ENCODE measurements around the gene RNU6-9.
"Not testable (repeated sequence)": the region's sequence is repeated elsewhere in the genome, so short reads cannot be mapped to it uniquely, and the experiment has no call there.

The RNU6-9 gene

GRCh38 chr19:861756-862580 is 31.3 kb upstream of the RNU6-9 start:
- DNase-seq (ENCODE audit: low read depth): peak; percentile 65

DNA sequence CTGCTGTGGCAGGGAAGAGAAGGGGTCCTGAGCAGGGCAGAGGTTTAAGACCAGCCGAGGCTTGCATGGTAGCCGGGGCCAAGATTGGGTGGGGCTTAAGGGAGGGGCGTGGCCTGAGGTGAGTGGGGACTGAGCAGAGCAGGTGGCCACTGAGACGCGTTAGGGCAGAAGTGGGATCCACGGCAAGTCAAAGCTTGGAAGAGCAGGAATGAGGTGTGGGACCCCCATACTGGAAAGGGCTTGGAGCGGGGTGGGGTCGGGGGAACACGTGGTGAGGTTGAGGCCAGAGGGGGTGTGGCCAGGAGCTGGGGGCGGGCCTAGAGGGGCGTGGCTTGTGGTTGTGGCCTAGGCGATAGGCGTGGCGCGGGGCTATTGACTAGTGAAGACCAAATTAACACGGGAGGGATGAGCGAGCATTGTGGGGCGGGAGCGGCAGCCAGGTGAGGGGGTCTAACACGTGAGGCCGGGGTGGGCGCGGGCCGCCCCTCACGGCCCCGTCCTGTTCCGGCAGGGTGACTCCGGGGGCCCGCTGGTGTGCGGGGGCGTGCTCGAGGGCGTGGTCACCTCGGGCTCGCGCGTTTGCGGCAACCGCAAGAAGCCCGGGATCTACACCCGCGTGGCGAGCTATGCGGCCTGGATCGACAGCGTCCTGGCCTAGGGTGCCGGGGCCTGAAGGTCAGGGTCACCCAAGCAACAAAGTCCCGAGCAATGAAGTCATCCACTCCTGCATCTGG is 30.5 kb upstream of the RNU6-9 start:
- peak; percentile 71 for DNase-seq (ENCODE audit: low read depth)

DNA sequence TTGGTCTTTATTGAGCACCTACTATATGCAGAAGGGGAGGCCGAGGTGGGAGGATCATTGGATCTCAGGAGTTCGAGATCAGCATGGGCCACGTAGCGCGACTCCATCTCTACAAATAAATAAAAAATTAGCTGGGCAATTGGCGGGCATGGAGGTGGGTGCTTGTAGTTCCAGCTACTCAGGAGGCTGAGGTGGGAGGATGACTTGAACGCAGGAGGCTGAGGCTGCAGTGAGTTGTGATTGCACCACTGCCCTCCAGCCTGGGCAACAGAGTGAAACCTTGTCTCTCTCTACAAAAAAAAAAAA is 30.0 kb upstream of the RNU6-9 start:
- DNase-seq (ENCODE audit: low read depth): no peak

DNA sequence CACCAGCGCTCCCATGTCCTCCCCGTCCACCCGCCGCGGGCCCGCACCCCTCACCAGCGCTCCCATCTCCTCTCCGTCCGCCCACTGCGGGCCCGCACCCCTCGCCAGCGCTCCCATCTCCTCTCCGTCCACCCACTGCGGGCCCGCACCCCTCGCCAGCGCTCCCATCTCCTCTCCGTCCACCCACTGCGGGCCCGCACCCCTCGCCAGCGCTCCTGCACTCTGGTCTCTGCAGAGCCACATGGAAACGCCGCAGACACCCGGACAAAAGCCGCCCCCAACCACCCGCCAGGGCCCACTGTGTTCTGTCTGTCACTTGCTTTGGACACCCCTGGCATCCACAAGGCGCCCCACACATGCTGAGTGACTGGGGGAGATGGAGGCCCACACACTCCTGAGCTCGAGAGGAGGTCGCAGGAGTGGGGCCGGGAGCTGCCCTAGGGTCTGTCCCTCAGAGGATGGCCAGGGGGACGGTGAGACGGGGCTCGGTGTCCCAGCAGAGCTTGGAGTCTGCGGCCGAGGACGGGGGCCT is 26.4 kb upstream of the RNU6-9 start:
- no peak for DNase-seq (ENCODE audit: low read depth)

DNA sequence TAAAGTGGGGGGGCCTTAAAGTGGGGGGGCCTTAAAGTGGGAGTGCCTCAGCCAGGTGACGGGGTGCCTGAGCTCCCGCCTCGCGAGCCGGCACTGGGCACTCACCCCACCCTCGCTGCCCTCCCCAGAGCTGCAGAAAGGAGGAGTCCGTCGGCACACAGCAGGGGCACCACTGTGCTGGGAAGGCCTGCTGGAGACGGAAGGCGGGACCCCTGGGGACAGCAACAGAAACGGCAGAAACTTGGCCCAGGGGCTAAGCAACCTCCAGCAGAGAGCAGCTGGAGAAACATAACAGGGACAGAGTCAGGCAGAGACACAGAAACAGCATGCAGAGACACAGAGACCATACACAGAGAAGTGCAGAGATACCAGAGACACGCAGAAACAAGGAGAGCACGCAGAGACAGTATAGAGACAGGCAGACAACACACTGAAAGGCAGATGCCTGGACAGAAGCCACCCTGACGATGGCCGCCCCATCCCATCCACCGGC is 25.9 kb upstream of the RNU6-9 start:
- DNase-seq (ENCODE audit: low read depth): no peak

DNA sequence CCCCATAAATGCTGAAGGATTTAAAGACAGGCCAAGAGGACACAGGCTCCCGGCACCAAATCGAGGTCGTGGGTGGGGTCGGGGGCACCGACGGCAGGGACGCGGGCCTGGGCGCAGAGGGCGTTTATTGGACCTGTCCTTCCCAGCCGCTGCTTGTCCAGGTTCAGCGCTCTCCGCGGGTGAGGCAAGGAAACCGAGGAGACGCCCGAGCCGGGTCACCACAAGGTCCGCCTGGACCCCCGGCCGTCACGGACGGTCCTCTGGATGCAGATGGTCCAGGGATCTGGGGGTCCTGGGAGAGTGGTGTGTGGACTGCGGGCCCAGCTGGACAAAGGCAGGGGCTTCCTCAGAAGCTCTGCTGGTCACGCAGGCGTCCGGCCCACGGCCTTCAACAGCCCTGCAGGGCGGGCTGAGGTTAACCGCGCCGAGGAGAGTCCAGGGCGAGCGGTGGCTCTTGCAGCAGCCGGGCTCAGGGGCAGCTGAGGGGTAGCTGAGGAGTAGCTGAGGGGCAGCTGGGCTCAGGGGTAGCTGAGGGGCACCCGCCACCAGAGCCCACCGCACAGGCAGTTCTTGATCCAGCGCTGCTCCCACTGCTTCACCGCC is 25.3 kb upstream of the RNU6-9 start:
- no peak for DNase-seq (ENCODE audit: low read depth)

- DNase-seq (ENCODE audit: low read depth): no peak
Measured at GRCh38 chr19:868458-869244, 24.6 kb upstream of the RNU6-9 start.

GRCh38 chr19:869245-870177 is 23.8 kb upstream of the RNU6-9 start:
- no peak for DNase-seq (ENCODE audit: low read depth)

GRCh38 chr19:870314-870713 is 23.0 kb upstream of the RNU6-9 start:
- no peak for DNase-seq (ENCODE audit: low read depth)

DNA sequence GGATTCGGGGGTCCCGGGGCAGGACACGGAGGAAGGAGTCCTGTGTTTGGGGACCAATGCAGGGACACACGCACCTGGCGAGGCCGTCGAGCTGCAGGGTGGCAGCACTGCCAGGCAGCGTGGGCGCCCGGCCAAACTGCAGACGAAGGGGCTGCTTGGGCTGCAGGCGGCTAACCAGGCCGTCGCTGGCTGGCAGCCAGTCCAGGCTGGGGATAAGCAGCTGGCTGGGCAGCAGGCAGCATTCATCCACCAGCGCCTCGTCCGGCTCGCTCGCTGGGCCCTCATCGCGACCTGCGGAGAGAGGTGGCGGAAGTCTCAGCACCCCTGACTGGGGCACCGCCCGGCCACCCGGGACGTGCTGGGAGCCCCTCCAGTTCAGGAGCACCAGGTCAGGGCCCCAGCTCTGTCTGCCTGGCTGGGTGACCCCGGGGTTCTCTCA is 22.3 kb upstream of the RNU6-9 start:
- DNase-seq (ENCODE audit: low read depth): no peak

- DNase-seq (ENCODE audit: low read depth): peak; percentile 15
Measured at GRCh38 chr19:871446-872265, 21.6 kb upstream of the RNU6-9 start.

GRCh38 chr19:872266-872951 is 20.9 kb upstream of the RNU6-9 start:
- DNase-seq (ENCODE audit: low read depth): peak; percentile 78

DNA sequence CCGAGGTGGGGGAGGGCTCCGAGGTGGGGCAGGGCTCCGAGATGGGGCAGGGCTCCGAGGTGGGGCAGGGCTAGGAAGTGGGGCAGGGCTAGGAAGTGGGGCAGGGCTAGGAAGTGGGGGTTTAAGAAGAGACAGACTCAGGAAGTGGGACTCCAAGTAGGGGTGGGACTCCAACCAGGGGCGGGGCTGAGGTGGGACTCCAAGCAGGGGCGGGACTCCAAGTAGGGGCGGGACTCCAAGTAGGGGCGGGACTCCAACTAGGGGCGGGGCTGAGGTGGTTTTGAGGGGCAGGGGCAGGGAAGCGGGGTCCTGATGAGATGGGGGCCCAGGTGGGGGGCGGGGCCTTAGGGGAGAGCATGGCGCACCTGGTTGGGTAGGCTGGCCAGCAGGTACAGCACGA is 20.2 kb upstream of the RNU6-9 start:
- DNase-seq (ENCODE audit: low read depth): peak; percentile 48

DNA sequence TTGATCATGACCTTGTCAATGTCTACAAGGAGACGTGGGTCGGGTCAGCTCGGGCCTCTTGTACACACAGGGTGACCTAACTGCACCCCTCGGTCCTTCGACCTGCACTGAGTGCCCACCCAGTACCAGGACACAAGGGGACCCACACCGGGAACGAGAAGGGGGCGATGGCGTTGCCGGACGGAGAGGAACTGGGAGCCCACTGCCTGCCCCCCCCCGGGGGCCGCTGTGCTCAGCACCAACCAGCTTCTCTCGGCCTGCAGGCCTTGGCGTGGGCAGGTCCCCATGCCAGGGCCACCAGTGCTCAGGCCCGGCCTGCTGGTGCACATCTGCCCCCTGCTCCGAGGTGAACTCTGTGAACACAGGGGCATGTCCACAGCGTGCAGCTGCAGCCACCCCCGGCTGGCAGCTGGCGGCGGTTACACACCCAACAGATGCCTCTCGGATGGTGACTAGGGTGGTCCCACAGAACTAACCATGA is 19.7 kb upstream of the RNU6-9 start:
- no peak for DNase-seq (ENCODE audit: low read depth)

- no peak for DNase-seq (ENCODE audit: low read depth)
Measured at GRCh38 chr19:875265-875879, 17.9 kb upstream of the RNU6-9 start.

GRCh38 chr19:876089-876488 is 17.2 kb upstream of the RNU6-9 start:
- no peak for DNase-seq (ENCODE audit: low read depth)

- DNase-seq (ENCODE audit: low read depth): no peak
Measured at GRCh38 chr19:876780-877314, 16.4 kb upstream of the RNU6-9 start.

DNA sequence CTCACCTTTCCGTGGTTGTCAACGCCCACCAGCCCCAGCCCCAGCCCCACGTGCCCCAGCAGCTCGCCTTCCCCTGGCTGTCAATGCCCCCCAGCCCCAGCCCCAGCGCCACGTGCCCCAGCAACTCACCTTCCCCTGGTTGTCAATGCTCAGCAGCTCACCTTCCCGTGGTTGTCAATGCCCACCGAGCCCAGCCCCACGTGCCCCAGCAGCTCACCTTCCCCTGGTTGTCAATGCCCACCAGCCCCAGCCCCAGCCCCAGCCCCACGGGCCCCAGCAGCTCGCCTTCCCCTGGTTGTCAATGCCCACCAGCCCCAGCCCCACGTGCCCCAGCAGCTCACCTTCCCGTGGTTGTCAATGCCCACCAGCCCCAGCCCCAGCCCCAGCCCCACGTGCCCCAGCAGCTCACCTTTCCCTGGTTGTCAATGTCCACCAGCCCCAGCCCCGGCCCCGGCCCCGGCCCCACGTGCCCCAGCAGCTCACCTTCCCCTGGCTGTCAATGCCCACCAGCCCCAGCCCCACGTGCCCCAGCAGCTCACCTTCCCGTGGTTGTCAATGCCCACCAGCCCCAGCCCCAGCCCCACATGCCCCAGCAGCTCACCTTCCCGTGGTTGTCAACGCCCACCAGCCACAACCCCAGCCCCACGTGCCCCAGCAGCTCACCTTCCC is 15.2 kb upstream of the RNU6-9 start:
- not testable (repeated sequence) for DNase-seq (ENCODE audit: low read depth)

Measured in activated T-cell treated with anti-CD3 and anti-CD28 coated beads for 48 hours (primary cell).